Fibroblast of skin of abdomen (primary cell): Measurements from ENCODE around the gene DCLK3.

Source experiments
- DNase-seq: peaks from one replicate; pipeline ENCODE4 v3.0.0-alpha.2; 2013

DCLK3 gene

GRCh38 chr3:36764704-36765038 lies 318 bp upstream of the DCLK3 start:
- no peak for DNase-seq

GRCh38 chr3:36762918-36763849 lies 1.2 kb downstream of the DCLK3 start:
- DNase-seq = no peak

GRCh38 chr3:36761779-36762178 lies 2.6 kb downstream of the DCLK3 start:
- DNase-seq = no peak

DNA sequence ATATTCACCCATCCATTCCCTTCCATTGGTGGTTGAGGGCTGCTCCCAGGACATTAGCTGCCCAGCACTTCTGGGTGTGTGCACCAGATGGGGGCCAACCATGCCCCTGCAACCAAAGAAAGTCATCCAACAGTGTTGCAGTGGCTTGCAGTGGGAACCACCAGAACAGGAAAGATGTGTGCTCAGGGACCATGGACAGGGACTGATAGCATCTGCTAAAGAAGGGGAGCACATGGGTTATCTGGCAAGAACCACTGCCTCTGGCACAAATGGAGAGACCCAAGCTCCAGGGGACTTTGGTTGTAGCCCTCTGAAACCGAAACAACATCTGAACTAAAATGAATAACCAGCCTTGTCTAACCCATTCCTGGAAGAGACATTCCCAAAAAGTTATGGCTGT lies 8.1 kb downstream of the DCLK3 start:
- no peak for DNase-seq

- no peak for DNase-seq
Observed at GRCh38 chr3:36751326-36751725, 13.0 kb downstream of the DCLK3 start.

GRCh38 chr3:36750737-36751136 lies 13.6 kb downstream of the DCLK3 start:
- no peak for DNase-seq

DNA sequence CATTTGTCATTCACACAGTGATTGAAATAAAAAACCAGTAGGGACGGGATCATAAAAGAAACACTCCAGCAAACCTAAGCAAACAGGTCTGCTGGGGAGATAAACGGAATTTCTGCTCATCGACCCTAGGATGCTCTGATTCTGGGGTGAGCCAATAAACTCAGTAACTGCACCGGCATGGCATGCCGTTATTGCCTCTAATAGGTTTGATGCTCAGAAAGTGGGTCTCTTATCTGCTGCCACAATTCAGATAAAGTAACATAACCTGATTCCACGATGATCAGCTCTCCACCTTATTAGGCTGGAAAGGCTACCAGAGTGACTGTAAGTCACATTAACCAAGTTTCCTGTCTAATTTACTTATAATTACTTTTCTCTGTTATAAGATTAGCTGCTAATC lies 19.6 kb downstream of the DCLK3 start:
- no peak for DNase-seq

DNA sequence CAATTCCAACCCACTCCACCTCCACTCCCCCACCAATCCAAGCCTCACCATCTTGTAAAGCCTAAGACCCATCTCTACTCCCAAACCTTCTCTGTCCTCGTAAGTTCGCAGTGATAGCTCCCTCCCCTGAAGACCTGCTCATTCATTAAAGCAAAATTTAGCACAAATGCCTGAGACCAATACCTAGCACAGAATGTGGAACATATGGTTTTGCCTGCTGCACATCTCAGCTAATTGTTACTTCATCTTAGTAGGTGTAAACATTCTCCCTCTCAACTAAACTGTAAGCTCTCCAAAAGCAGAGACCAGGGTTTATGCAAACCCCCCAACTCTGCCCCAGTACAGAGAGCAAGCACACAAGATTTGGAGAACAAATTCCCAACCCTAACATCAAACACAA lies 20.5 kb downstream of the DCLK3 start:
- no peak for DNase-seq

DNA sequence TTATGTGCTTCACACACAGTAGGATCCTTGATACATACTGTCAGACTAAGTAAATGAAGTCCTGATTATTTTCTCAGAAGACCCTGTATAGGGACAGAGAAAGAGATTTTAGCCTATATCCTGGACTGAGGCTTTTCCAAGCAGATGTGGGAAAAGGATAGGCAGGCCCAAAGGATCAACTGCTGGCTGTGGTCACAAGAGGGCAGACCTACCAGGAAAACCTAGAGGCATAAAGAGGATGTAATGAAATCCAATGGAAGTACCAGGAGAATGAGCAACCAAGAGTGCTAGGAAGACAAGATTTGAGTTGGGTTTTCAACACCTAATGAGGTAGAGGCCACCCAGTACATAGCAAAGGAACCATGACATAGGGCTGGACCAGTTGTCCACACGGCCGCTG lies 23.1 kb downstream of the DCLK3 start:
- DNase-seq = no peak

GRCh38 chr3:36740787-36741186 lies 23.6 kb downstream of the DCLK3 start:
- DNase-seq = no peak

- DNase-seq = no peak
Observed at GRCh38 chr3:36738702-36739101, 25.7 kb downstream of the DCLK3 start.

- no peak for DNase-seq
Observed at GRCh38 chr3:36736301-36736700, 28.1 kb downstream of the DCLK3 start.

DNA sequence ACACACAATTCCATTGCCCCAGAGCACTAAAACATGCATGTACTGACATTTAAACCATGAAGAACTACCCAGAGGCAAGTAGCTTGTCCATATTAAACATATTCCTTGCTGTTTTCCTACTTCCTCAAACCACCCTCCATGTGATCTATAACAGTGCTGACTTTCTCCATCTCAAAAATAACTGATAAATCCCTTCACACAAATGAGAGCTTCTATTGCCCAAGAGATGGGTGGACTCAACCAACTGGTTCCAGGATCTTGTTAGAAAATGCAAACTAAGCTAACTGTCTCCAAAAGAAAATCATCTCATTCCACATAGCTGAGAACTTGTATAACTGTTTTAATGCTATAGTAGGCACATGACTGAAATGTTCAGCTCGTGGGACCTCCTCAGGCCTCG lies 29.6 kb downstream of the DCLK3 start:
- no peak for DNase-seq

DNA sequence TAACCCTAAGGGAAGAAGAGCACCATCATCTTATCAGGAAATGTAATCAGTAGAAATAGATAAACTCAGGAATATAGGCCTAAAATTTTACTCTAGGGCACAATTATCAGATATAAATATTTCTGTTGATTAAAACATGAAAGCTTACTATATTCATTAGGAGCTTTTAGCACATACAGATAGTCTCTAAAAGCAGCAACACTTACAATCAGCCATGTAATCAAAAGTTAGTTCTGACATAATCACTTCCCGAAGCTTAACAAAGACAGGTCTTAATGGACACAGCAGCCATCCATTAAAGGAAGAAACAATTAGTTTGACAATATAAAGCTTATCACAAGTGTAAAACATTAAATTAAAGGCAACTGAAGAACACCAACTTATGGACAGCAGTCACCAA lies 30.6 kb downstream of the DCLK3 start:
- DNase-seq = no peak

GRCh38 chr3:36733162-36733696 lies 31.1 kb downstream of the DCLK3 start:
- no peak for DNase-seq

GRCh38 chr3:36730966-36731365 lies 33.4 kb downstream of the DCLK3 start:
- no peak for DNase-seq

- peak; percentile 55 for DNase-seq
Observed at GRCh38 chr3:36729204-36730056, 34.9 kb downstream of the DCLK3 start.

DNA sequence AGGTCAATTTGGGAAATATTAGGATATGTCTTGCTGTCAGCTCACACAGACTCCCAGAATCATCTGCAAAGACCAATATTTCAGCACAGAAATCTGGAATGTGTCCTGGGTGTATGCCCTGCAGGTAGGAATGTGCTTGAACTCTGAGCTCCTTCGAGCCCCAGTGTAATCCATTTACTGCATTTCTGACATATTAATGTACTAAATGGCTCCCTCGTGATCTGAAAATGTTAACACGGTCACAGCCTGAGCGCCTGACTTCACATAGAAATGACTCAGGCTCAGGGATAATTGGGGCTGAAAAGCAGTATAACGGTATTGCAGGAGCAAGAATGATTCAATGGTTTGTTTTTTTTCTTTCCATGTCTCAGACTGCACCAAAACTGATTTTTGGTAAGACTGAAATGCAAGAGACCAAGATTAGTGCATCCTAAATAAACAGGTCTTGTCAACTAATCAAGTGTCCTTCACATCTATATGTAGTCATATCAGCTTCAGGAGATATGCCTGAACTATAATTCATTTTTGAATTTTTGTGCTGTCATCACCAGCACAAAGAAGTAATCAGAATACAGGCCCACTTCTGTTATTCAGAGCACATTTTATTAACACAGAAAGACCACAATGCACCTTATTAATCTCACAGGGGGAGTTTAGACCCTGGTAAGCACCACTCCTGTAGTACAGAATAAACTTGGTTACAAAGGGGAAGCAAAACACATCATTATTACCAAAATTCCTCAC lies 49.8 kb downstream of the DCLK3 start:
- DNase-seq = peak; percentile 72

GRCh38 chr3:36713904-36714303 lies 50.4 kb downstream of the DCLK3 start:
- DNase-seq = no peak

GRCh38 chr3:36710606-36711005 lies 53.7 kb downstream of the DCLK3 start:
- DNase-seq = no peak

DNA sequence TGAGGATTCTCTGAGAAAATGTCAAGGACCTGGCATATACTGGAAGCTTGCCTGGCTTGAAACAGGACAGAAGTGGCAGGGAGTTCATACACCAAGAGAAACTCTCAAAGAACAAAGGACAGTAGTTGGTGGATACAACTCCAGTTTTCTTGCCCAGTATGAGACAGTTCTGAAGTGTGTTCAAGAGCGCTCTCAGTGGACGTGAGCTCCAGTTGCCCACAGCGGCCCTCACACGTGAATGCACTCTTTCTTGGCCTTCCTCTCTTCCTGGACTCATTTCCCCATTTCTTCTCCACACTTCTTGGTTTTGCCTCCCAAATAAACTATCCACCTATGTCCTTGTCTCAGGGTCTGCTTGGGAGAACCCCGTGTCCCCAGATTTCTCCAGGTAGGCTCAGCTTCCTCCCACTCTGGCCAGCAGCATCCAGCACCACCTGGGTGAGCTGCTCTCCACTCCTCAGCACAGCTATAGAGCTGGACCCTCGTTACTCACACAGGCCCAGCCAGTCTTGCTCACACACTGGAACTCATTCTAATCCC lies 54.5 kb downstream of the DCLK3 start:
- DNase-seq = no peak

GRCh38 chr3:36709281-36709680 lies 55.1 kb downstream of the DCLK3 start:
- no peak for DNase-seq
